GM19468 (cell line): ENCODE measurements around the gene TENT5C.

Source experiments
- ATAC-seq: cut with Tn5 transposase; IDR thresholded peaks from one replicate; pipeline ENCODE4 v1.9.1; 2021; ENCODE audit warnings: mild to moderate bottlenecking, moderate library complexity, moderate number of reproducible peaks; ENCODE audit not compliant: unreplicated experiment; ENCODE audit errors: extremely low read depth

Gene TENT5C

GRCh38 chr1:117609471-117609911, 3.6 kb downstream of the TENT5C start:
- ATAC-seq, result no peak

GRCh38 chr1:117610036-117610435, 4.2 kb downstream of the TENT5C start:
- ATAC-seq, result no peak

DNA sequence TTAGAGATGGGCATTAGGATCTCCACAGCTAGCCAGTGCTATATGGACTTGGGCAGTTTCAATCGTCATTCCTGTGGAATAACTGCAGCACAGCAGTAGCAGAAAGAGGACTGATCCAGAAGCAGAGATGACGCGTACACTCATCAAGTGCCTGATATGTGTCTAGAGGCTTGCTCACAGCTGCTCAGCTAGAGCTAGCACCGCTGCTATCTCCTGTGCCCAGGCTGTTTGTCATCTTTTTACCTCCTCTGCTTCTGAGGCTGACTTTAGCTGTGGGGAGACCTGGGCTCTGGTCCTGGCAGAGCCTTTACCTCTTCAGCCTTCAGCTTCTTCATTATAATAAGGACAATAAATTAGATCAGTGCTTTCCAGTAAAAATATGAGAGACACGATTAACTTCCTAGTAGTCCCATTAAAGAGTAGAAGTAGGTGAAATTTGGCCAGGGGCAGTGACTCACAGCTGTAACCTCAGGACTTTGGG, 5.3 kb downstream of the TENT5C start:
- no peak for ATAC-seq

- ATAC-seq, result no peak
Measured at GRCh38 chr1:117611894-117612483, 6.1 kb downstream of the TENT5C start.

DNA sequence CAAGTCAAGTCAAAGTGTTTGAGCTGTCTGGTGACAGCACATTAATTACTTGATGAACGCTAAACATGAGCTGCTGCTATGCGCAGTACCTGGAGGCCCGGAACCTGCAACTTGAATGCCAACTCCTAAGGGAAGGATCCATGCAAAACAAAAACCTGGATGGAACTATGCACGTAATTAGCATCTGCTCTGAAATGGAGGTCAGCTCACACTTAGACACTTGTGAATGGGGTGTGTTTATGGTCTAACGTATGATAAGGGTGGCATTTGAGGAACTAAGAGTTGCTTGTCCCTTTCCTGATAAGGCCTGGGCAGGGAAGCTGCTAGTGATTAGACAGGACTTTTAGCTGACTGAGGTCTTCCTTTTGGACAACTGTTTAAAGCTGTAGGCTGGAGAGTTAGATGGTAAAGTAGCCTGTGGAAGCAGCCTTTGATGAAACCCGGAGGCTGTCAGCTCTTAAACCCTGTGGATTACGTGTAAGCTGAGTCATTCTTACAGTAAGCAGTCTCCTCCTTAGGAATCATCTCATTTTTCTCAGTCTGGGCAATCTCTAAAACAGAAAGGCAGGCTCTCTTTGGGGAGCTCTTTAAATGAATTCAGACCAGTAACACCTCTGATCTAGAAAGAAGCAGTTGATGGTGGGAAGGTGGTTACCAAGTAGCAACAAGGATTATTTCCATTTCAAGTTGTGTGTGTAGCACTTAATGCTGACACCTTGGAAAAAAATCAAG, 6.8 kb downstream of the TENT5C start:
- ATAC-seq, result no peak

GRCh38 chr1:117613249-117613968, 7.6 kb downstream of the TENT5C start:
- no peak for ATAC-seq

DNA sequence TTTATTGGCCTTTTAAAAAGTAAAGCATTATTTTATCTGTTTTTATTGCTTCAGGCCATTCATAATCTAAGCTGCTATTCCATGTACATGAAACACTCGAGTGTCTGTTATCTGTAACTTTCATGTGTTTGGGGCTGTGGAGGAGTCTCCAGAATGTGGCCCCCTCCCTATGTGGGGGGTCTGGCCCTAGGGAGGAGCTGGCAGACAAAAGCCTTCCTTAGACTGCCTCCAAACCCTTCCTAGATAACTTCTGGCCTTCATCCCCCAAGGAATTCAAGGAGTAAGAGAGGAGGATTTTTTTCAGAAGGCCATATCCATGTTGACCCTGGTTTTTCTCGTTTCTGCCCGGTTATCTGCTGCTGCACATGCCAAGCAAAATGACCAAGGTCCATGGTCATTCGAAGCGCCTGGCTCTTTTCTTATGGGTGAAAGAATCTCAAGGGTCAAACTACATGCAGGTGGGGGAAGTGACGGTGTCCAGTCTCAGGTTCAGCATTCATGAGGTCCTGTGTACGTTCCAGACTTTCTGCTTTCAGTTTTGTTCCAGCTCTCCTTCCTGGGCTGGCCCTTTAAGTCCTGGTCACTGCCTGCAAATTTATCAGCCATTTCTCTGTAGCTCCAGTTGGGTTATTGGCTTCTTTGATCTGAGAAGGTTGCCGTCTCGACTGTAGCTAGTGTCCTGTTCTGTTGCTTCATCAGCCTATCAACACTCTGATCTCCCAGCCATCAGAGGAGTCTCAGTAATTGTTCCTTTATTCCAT, 8.3 kb downstream of the TENT5C start:
- no peak for ATAC-seq

GRCh38 chr1:117615474-117615873, 9.6 kb downstream of the TENT5C start:
- ATAC-seq, result no peak

DNA sequence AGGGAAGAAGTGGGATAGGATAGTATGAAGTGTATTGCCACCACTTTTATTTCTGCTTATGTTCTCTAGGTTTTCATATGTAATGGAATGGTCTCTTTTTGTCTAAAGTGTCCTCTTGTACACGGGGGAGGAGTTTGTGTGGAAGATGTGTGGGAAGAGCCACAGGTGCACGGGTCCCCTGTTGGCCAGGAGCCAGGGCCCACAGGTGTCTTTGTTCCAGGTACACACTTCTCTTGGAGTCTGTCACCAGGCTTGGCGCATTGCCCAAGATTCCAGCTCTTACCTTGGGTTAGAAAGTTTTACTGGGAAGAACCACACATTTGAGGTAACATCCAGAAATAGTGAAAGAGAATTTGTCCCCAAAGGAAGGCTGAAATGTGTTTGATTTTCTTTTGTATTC, 10.5 kb downstream of the TENT5C start:
- ATAC-seq, result no peak

DNA sequence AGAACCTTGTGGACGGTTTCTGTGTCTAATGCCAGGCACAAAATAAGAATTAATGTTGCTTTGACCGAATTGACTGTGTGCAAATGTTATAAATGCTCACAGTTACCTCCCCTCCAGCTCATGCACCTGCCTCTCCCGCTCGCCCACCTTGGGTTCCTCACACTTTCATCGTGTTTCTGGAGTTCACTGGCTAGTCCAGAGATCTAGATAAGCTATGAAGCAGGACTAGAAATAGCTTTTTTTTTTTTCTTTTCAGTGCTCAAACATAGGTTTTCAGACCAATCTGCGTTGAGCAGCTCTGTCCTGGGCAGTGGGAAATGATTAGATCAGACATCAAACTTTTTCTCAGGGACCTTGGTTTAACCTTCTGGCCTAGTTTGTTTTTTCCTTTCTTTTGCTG, 11.1 kb downstream of the TENT5C start:
- ATAC-seq, result no peak

GRCh38 chr1:117618450-117619122, 12.7 kb downstream of the TENT5C start:
- ATAC-seq, result no peak

DNA sequence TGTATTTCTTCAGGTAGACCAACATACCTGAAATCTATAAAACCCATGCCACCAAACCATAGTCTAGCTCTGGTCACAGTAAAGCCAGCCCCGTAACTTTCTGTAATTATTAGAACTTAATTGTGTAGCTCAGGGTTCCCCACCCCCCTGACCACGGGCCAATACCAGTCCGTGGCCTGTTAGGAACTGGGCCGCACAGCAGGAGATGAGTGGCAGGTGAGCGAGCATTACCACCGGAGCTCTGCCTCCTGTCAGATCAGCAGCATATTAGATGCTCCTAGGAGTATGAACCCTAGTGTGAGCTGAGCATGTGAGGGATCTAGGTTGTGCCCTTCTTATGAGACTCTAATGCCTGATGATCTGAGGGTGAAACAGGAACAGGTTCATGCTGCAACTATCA, 14.6 kb downstream of the TENT5C start:
- no peak for ATAC-seq

- no peak for ATAC-seq
Measured at GRCh38 chr1:117621316-117621715, 15.5 kb downstream of the TENT5C start.

- ATAC-seq, result no peak
Measured at GRCh38 chr1:117622726-117623125, 16.9 kb downstream of the TENT5C start.

GRCh38 chr1:117623141-117623540, 17.3 kb downstream of the TENT5C start:
- ATAC-seq, result no peak

DNA sequence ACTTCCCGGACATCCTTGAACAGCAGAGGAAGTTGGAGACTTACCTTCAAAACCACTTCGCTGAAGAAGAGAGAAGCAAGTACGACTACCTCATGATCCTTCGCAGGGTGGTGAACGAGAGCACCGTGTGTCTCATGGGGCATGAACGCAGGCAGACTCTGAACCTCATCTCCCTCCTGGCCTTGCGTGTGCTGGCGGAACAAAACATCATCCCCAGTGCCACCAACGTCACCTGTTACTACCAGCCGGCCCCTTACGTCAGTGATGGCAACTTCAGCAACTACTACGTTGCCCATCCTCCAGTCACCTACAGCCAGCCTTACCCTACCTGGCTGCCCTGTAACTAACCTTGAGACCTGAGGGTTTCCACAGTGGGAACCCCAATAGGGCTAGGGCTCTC, 17.9 kb downstream of the TENT5C start:
- no peak for ATAC-seq

DNA sequence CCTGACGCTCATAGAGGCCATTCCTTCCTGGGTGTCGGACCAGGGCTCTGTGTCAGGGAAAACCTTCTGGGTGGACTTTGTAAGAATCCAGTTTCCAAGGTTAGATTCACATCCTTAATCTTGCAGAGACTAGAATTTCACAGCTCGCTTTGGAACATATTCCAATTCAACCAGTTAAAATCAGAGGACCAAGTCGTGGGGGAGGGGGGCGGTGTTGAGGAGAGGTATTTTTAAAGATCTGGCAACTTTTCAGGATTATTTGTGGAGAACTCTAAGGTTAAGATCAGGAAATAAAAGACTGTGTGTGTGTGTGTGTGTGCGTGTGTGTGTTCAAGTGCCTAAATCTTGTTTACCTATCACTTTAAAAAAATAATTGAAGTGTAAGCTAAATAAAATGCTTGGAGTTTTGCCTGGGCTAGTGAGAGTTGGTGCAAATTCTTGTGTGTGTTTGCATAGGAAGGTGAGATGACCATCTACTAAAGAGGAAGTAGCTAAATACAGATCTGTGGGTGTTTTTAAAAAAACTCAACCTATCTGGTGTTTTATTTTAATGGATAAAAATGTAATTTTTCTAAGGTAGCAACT, 21.8 kb downstream of the TENT5C start:
- no peak for ATAC-seq

GRCh38 chr1:117628343-117628742, 22.5 kb downstream of the TENT5C start:
- ATAC-seq, result no peak

DNA sequence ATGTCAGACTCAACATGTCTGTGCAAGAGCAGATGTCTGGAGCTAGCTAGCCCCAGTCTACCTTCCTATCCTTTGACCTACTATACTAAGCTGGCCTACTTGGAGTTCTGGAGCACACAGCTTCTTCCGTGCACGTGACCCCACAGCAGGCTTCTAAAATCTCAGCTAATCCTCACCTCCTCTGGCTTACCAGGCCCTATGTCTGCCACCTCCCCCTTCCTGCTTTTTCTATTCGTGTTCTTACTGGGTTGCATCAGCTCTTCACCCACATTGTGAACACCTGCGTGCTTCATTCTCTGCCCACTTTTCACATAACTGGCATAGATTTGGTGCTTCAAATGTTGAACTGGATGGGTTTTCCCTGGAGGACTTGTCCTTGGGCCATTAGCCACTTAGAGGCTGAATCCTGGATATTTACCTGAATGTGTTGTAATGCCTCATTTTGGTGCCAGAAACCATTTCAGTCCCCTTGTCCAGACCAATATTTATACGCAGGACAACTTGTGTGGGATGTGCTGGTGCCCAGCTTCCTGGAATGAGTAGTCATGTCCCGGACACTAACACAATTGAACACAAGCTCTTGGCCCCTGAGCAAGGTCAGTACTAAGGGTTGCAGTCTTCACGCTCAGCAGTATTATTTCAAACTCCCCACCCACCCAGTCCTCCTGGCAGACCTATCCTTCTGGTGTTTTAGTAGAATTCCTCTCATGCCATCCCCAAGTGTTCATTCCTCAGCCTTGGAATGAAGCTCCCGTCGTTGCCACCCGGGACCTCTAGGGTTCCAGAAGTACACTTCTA, 24.0 kb downstream of the TENT5C start:
- ATAC-seq, result no peak
